AG04449 (cell line): ENCODE data around the gene DSC2.

Source experiments
- CTCF ChIA-PET: fragments of 350-600 bp; formaldehyde crosslinking; extraction: SDS; loops from one replicate; lab custom pipeline; 2021; ENCODE audit warnings: antibody characterized with exemption; lab: Yijun Ruan, JAX
- POLR2A ChIA-PET: fragments of 400-600, 350-600 bp; formaldehyde crosslinking; extraction: SDS; loops from one replicate; lab custom pipeline; 2020; ENCODE audit warnings: antibody characterized with exemption, inconsistent platforms; lab: Yijun Ruan, JAX
- DNase-seq: peaks from one replicate; pipeline ENCODE4 v3.0.0-alpha.2; 2010; ENCODE audit warnings: low read depth, low spot score
- H3K4me3 ChIP-seq: 2 replicates; pipeline ENCODE4 v1.5.1; 2011; ENCODE audit warnings: low read depth, mild to moderate bottlenecking, control low read depth, low read length
- CTCF ChIP-seq: IDR thresholded peaks from one replicate; pipeline ENCODE4 v1.5.1; 2011; ENCODE audit warnings: mild to moderate bottlenecking, moderate library complexity, low read length, control low read depth, inconsistent platforms; ENCODE audit not compliant: insufficient read depth; ENCODE audit errors: missing control alignments

DSC2 gene

GRCh38 chr18:31066266-31066665 lies 36.0 kb downstream of the DSC2 start:
- POLR2A ChIA-PET = no interaction called here
- H3K4me3 ChIP-seq = no peak overlapping the region
- no peak for DNase-seq
- CTCF ChIA-PET = no interaction called here
- no peak for TF ChIP-seq CTCF

- H3K4me3 ChIP-seq = no peak overlapping the region
- DNase-seq = no peak
- ChIA-PET CTCF (no interaction called here), POLR2A (no interaction called here)
- no peak for TF ChIP-seq CTCF
Measured at GRCh38 chr18:31065036-31065773, 37.0 kb downstream of the DSC2 start.

GRCh38 chr18:31064130-31064529 lies 38.1 kb downstream of the DSC2 start:
- H3K4me3 ChIP-seq = no peak overlapping the region
- CTCF ChIA-PET = no interaction called here
- DNase-seq = no peak
- POLR2A ChIA-PET = no interaction called here
- TF ChIP-seq CTCF = no peak

- TF ChIP-seq CTCF = no peak
- ChIA-PET POLR2A (no interaction called here), CTCF (no interaction called here)
- no peak overlapping the region for H3K4me3 ChIP-seq
- DNase-seq = no peak
Measured at GRCh38 chr18:31061945-31062344, 40.3 kb downstream of the DSC2 start.

- ChIA-PET CTCF (no interaction called here), POLR2A (no interaction called here)
- H3K4me3 ChIP-seq = no peak overlapping the region
Measured at GRCh38 chr18:31058897-31059296, 43.3 kb downstream of the DSC2 start.

GRCh38 chr18:31057917-31058316 lies 44.3 kb downstream of the DSC2 start:
- CTCF ChIA-PET = no interaction called here
- POLR2A ChIA-PET = no interaction called here
- no peak for TF ChIP-seq CTCF

More at GRCh38 chr18:31058897-31059296, 43.3 kb downstream of the DSC2 start:
- DNase-seq = no peak
- no peak for TF ChIP-seq CTCF

More at GRCh38 chr18:31057917-31058316, 44.3 kb downstream of the DSC2 start:
- no peak for DNase-seq
- no peak overlapping the region for H3K4me3 ChIP-seq
